Measurements from ENCODE around the gene GSX1. TPM values are rescaled to one million over a fixed set of nuclear protein-coding genes. Genes with fewer than 3 reads are reported as not detected.

The GSX1 gene
- total RNA-seq, 2 experiments from 2014 or later: not detected

DNA sequence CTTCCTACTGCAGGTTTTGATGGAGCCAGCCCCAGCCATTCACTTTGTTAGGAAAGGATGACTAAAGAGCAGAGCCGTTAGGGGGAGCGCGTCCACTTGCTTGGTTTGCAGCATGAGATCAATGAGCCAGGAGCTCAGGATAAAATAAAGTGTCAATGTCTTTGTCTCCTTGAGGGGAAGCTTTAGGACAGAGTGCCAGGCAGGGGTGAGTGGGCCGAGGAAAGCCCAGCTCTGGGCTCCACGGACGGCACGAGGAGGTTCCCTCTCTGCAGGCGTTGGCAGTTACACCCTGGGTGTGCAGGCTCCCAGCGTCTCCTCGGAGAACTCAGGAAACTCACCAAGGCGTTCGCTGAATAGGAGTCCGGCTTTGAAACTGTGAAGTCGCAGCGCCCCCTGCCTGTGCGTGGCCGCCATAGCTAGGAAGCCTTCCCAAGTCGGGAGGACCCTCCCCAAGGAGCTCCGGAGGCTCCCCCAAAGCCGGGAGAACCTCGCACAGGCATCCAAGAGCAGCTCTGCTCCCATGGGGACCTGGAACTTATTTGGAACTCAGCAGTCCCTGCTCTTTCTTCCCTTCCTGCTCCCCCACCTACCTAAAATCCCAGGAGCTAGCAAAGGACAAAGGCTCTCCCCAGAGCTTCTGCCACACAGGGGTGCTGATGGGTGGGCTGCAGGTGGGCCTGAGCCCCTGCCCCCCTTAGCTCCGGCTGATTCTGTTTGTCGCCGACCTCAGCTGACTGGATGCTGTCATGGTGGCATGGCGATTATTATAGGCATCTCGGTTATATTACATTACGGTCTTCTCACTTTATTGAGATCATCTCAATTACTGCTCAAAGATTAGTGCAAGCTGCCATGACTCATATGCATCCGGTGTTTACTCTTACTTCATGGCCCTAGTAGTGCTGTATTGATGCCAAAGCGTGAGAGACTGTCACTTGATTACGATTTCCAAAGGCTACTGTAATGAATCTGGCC, 34.4 kb downstream of the GSX1 start:
- H3K4me3 Mint-ChIP-seq: no peak overlapping the region
- no peaks in the 10 kb centered on the region for H3K36me3 Mint-ChIP-seq (ENCODE audit: low read depth)
- no peak overlapping the region for H3K27ac Mint-ChIP-seq
- DNase-seq: peak; percentile 70
- peaks cover 65% of the 10 kb centered on the region for H3K27me3 Mint-ChIP-seq
- H3K4me1 Mint-ChIP-seq: peaks cover 11% of the 10 kb centered on the region
- ChIA-PET POLR2A (no interaction called here), CTCF (interaction anchor here (0.6 to 7.6 kb wide), 55 partner anchors 9 to 880 kb away, joined by 3 to 132 read pairs (median 4); partner anchors contain the start of genes LNX2 and POLR1D)
- no peaks in the 10 kb centered on the region for H3K9me3 Mint-ChIP-seq

DNA sequence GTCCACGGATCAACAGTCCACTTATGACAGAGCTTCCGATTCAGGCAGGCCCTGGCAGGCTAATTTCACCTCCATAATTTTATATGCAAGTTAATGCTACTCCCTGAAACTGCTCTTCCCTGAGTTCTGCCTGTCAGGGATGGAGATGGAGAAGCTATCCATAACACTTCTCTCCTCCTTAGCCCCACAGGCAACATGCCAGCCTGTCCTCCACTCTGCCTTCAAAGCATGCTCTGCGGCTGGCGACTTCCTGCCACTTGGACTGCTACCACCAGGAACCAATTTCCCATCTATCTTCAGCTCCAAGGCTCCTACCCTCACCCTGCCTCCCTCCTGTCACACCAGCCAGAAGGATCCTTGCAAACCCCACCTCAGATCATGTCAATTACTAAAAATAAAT, 35.4 kb downstream of the GSX1 start:
- no peak for DNase-seq
- Mint-ChIP-seq H3K4me3 (no peak overlapping the region), H3K27ac (no peak overlapping the region), H3K27me3 (peaks cover 65% of the 10 kb centered on the region), H3K9me3 (no peaks in the 10 kb centered on the region), H3K4me1 (peaks cover 11% of the 10 kb centered on the region), H3K36me3 (ENCODE audit: low read depth) (no peaks in the 10 kb centered on the region)
- ChIA-PET POLR2A (interaction anchor here (0.7 kb wide), 1 partner anchor 403 kb away, joined by 3 read pairs; the partner anchor contains the start of gene GTF3A), CTCF (interaction anchor here (1.0 to 7.6 kb wide), 14 partner anchors 10 to 843 kb away, joined by 3 to 132 read pairs (median 15); no protein-coding TSS in a partner anchor)

DNA sequence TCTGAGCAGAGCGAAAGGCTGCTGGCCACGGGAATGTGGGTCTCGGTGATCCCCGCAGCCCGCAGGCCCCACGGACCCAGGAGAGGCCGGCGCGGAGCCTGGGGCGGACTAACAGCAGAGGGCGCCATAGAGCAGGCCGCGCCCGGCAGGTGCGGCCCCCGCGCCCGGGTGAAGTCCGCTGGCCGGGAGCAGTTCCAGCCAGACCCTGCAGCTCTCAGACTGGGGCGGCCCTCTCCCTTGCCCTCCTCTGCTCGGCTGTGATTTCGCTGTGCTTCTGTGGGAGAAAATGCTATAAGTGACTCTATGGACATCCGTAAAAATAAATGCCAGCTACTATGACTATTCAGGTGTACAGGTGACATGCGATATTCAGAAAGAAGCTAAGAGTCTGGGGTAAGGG, 37.7 kb downstream of the GSX1 start:
- Mint-ChIP-seq H3K36me3 (ENCODE audit: low read depth) (no peaks in the 10 kb centered on the region), H3K9me3 (no peaks in the 10 kb centered on the region), H3K4me1 (peaks cover 11% of the 10 kb centered on the region), H3K4me3 (no peak overlapping the region), H3K27me3 (peaks cover 48% of the 10 kb centered on the region), H3K27ac (no peak overlapping the region)
- CTCF ChIA-PET: interaction anchor here (0.7 to 7.6 kb wide), 30 partner anchors 8 to 477 kb away, joined by 3 to 132 read pairs (median 3); partner anchors contain the start of gene PDX1
- DNase-seq: peak; percentile 55
- POLR2A ChIA-PET: interaction anchor here (0.8 to 0.9 kb wide), 2 partner anchors 154 to 210 kb away, joined by 3 read pairs; partner anchors contain the start of gene LNX2

DNA sequence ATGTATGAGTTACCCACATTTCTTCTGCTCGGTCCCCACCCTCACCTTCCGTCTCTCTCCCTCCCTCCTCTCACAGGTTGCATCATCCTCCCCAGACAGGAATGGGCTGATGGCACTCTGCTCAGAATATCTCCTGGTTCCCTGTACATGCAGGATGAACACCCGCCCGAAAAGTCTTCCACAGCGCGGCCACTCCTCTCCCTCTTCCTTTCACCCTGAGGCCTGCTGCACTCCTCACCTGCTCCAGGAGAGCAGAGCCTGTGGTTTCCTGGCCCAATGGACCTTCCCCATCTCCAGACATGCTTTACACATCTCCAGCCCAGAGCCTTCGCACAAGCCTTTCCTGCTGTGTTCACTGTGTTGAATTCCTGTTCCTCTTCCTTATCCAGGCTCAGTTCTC, 40.9 kb downstream of the GSX1 start:
- CTCF ChIA-PET: no interaction called here
- Mint-ChIP-seq H3K36me3 (ENCODE audit: low read depth) (no peaks in the 10 kb centered on the region), H3K4me3 (no peak overlapping the region), H3K27me3 (peaks cover 32% of the 10 kb centered on the region), H3K4me1 (peaks cover 9% of the 10 kb centered on the region), H3K9me3 (no peaks in the 10 kb centered on the region), H3K27ac (no peak overlapping the region)
- POLR2A ChIA-PET: no interaction called here
- no peak for DNase-seq

DNA sequence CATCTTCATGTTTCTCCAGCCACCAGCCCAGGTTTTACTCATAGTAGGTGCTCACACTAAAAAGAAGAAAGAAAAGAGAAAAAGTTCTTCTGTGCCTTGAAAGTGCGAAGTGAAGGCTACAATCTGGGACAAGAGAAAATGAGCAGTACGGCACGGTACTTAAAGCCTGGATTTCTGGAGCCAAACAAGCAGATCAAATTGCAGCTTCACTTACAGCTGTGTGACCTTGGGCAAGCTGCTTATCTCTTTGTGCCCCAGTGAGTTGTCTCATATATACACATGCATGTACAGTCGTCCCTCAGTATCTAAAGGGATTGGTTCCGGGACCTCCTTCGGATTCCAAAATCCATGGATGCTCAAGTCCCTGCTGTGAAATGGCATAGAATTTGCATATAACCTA, 41.8 kb downstream of the GSX1 start:
- no peaks in the 10 kb centered on the region for H3K36me3 Mint-ChIP-seq (ENCODE audit: low read depth)
- ChIA-PET POLR2A (no interaction called here), CTCF (interaction anchor here (0.6 to 5.9 kb wide), 2 partner anchors 7 to 1116 kb away, joined by 3 to 35 read pairs; no protein-coding TSS in a partner anchor)
- peaks cover 8% of the 10 kb centered on the region for H3K4me1 Mint-ChIP-seq
- H3K4me3 Mint-ChIP-seq: no peak overlapping the region
- no peak for DNase-seq
- no peaks in the 10 kb centered on the region for H3K9me3 Mint-ChIP-seq
- peaks cover 34% of the 10 kb centered on the region for H3K27me3 Mint-ChIP-seq
- no peak overlapping the region for H3K27ac Mint-ChIP-seq

DNA sequence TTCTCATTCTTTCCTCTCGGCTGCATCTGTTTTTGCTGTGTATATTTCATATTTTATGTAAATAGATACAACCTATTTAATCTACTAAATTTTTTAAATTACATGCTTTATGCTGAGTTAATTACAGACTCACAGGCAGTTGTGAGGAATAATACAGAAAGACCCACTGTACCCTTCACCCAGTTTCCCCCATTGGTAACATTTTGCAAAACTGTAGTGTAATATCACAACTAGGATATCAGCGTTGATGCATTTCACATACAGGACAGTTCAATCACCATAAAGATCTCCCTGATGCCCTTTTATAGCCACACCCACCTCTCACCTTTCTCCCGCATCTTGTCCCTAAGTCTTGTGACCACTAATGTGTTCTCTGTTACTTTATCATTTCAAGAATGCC, 43.5 kb downstream of the GSX1 start:
- H3K9me3 Mint-ChIP-seq: no peaks in the 10 kb centered on the region
- H3K4me3 Mint-ChIP-seq: no peak overlapping the region
- DNase-seq: no peak
- peaks cover 35% of the 10 kb centered on the region for H3K27me3 Mint-ChIP-seq
- POLR2A ChIA-PET: no interaction called here
- no peak overlapping the region for H3K27ac Mint-ChIP-seq
- H3K4me1 Mint-ChIP-seq: no peaks in the 10 kb centered on the region
- H3K36me3 Mint-ChIP-seq (ENCODE audit: low read depth): no peaks in the 10 kb centered on the region
- CTCF ChIA-PET: interaction anchor here (5.9 kb wide), 1 partner anchor 8 kb away, joined by 35 read pairs; no protein-coding TSS in a partner anchor

DNA sequence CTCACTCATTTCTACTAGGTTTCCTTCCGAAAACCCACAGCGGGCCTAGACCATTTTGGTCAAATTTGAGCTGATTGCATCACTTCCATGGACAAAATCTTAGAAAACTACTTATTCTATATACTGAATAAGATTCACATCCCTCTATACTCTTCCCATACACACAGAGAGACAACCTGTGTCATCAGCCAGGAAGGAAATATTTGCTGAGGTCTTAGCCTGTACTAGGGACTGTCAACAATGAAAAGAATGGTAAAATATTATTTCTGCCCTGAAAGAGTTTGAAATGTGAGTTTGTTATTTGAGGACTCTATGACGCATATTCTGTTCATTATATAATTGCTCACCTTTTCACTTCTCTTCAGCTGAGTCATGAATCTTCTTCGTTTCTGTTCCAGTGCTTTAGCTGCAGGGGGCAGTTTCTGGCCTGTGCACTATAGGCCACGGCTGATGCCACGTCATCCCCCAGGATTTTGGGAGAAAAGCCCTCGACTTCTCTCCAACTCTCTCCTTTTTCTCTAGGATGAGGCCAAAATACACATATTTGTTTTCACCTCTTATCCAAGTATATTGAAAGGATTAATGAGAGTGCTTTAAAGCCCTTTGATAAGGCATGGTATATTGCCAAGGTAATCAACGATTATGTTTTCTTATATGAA, 47.7 kb downstream of the GSX1 start:
- Mint-ChIP-seq H3K9me3 (no peaks in the 10 kb centered on the region), H3K4me1 (no peaks in the 10 kb centered on the region), H3K36me3 (ENCODE audit: low read depth) (no peaks in the 10 kb centered on the region), H3K27me3 (peaks cover 29% of the 10 kb centered on the region), H3K27ac (no peak overlapping the region), H3K4me3 (no peak overlapping the region)
- CTCF ChIA-PET: interaction anchor here (1.1 to 5.9 kb wide), 3 partner anchors 9 to 478 kb away, joined by 3 to 35 read pairs (median 6); no protein-coding TSS in a partner anchor
- POLR2A ChIA-PET: no interaction called here
- no peak for DNase-seq

DNA sequence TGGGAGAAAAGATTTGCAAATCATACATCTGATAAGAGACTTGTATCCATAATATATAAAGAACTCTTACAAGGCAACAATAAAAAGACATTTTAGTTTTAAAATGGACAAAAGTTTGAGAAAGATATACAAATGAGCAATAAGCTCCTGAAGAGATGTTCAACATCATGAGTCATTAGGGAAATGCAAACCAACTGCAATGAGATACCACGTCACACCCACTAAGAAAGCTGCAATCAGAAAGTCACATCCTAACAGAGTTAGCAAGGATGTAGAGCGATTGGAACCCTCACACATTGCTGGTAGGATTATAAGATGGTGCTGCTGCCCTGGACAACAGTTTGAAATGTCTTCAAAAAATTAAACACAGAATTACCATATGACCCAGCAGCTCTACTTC, 50.3 kb downstream of the GSX1 start:
- no peaks in the 10 kb centered on the region for H3K9me3 Mint-ChIP-seq
- H3K36me3 Mint-ChIP-seq (ENCODE audit: low read depth): no peaks in the 10 kb centered on the region
- peaks cover 42% of the 10 kb centered on the region for H3K27me3 Mint-ChIP-seq
- H3K27ac Mint-ChIP-seq: no peak overlapping the region
- CTCF ChIA-PET: no interaction called here
- no peak for DNase-seq
- no peaks in the 10 kb centered on the region for H3K4me1 Mint-ChIP-seq
- no peak overlapping the region for H3K4me3 Mint-ChIP-seq
- POLR2A ChIA-PET: no interaction called here

Other genes starting within 250 kb of the GSX1 start
- gene LNX2, start 172.0 kb upstream of the GSX1 start, total RNA-seq: 1 to 10 TPM; 8.0 to 8.1 TPM
- gene POLR1D, start 170.6 kb upstream of the GSX1 start, total RNA-seq: 100 to 1,000 TPM; 125 to 127 TPM
- not detected for gene PDX1, start 127.5 kb downstream of the GSX1 start, total RNA-seq
- not detected for gene CDX2, start 176.8 kb downstream of the GSX1 start, total RNA-seq
- not detected for gene URAD, start 196.2 kb downstream of the GSX1 start, total RNA-seq

Data from activated CD4-positive, alpha-beta memory T cell treated with anti-CD3 and anti-CD28 coated beads, Interleukin-2, amount 10 ng/mL, durations not matched to agents 7 days and 5 days (primary cell).